Iris pigment epithelial cell (primary cell): ENCODE measurements around the gene TSPAN16.

Experiments used
- DNase-seq: peaks from one replicate; pipeline ENCODE4 v3.0.0-alpha.2; 2011; ENCODE audit warnings: low read depth

TSPAN16 gene

GRCh38 chr19:11268783-11269267 lies 27.1 kb upstream of the TSPAN16 start:
- DNase-seq, result peak; percentile 89

GRCh38 chr19:11269408-11269807 lies 26.6 kb upstream of the TSPAN16 start:
- DNase-seq, result peak; percentile 26

DNA sequence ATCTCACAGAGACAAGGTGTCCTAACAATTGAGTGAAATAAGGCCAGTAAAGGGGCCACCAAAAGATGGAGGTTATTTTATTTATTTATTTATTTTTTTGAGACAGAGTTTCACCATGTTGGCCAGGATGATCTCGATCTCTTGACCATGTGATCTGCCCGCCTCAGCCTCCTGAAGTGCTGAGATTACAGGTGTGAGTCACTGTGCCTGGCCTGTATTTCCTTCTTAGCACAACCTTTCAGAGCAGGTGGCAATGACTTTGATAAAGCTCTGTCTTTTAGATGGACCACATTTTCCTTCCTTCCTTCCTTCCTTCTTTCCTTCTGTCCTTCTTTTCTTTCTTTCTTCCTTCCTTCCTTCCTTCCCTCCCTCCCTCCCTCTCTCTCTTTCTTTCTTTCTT lies 22.7 kb upstream of the TSPAN16 start:
- DNase-seq, result no peak

GRCh38 chr19:11273989-11274388 lies 22.0 kb upstream of the TSPAN16 start:
- DNase-seq, result no peak

DNA sequence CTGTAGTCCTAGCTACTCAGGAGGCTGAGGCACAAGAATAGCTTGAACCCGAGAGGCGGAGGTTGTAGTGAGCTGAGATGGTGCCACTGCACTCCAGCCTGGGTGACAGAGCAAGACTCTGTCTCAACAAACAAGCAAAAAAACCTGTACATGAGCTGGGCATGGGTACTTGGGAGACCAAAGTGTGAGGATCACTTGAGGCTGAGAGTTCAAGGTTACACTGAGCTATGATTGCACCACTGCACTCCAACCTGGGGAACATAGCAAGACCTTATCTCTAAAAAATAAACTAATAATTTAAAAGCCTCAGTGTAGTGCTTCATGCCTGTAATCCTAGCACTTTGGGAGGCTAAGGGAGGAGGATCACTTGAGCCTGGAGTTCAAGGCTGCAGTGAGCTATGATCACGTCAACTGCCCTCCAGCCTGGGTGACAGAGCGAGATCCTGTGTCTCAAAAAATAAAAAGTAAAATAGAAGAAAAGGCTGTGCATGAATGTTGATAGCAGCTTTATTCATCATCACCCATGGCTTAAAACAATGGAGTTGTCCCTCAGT lies 21.4 kb upstream of the TSPAN16 start:
- no peak for DNase-seq

GRCh38 chr19:11278670-11279069 lies 17.3 kb upstream of the TSPAN16 start:
- no peak for DNase-seq

- no peak for DNase-seq
Observed at GRCh38 chr19:11279505-11280236, 16.3 kb upstream of the TSPAN16 start.

- DNase-seq, result no peak
Observed at GRCh38 chr19:11281356-11282049, 14.5 kb upstream of the TSPAN16 start.

- no peak for DNase-seq
Observed at GRCh38 chr19:11284515-11284914, 11.4 kb upstream of the TSPAN16 start.

GRCh38 chr19:11286312-11286974 lies 9.5 kb upstream of the TSPAN16 start:
- peak; percentile 23 for DNase-seq

DNA sequence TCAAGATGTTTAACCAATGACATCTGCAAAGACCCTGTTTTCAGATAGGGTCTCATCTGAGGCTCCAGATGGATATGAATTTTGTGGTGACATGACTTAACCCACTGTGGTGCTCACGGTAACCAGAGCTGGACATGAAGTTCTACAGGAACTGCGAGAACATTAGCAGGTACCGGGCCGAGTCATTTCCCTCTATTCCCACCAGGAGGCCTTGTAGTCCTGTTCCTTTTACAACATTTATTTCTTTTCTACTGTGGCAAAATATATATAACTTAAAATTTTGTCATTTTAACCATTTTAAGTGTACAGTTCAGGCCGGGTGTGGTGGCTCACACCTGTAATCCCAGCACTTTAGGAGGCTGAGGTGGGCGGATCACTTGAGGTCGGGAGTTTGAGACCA lies 7.6 kb upstream of the TSPAN16 start:
- DNase-seq, result peak; percentile 46

- no peak for DNase-seq
Observed at GRCh38 chr19:11290256-11290655, 5.7 kb upstream of the TSPAN16 start.

- DNase-seq, result no peak
Observed at GRCh38 chr19:11291415-11291814, 4.5 kb upstream of the TSPAN16 start.

GRCh38 chr19:11291991-11292390 lies 4.0 kb upstream of the TSPAN16 start:
- DNase-seq, result no peak

DNA sequence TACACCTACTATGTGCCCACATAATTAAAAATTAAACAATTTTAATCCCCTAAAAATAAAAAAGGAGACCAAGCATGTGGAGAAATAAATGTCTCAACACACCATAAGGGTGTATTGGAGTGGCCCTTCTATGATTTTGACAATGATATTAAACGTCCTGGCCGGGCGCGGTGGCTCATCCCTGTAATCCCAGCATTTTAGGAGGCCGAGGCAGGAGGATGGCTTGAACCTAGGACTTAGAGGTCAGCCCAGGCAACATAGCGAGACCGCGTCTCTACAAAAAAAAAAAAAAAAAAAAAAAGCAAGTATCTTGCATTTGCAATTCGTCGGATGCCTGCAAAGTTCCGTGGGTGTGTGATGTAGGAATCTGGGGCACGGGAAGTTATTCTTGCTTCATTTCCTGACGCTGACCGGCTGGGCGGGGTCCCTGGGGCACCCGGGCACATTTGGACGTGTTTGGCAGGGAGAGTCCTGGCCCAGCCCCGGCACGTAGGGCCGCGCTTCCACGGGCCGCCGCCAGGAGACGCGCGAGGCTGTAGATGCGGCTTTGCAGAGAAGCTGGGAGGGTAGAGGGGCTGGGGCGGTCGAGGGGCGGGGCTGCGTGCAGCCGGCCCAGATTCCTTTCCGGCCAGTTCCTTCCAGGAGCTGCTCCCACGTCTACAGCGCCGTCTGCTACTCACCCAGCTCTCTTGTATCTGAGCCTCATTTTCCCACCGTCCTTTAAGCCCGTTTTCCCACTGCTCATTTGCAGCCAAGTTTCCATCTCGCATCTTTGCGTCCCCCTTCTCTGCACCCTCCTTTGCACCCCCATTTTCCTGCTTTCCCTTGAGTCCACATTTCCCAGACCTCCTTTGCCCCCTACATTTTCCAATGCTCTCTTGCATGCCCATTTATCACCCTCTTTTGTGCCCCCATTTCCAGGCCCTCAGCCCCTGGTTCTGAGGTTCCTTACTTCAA lies 2.2 kb upstream of the TSPAN16 start:
- DNase-seq, result peak; percentile 86

DNA sequence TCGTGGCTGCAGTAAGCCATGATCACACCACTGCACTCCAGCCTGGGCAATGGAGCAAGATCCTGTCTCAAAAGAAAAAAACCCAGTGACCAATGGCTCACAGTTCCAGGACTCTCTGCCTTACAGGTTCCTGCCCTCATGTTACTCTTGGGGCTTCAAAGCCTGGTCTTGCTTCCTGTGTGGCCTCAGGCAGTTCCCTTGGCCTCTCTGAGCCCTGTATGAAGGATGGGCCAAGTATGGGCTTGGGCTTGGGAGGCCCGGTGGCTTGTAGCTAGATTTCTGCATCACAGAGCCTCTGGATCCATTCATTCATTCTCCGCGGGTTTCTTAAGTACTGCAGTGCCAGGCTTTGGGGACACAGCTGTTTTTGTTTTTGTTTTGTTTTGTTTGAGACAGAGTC lies 780 bp upstream of the TSPAN16 start:
- DNase-seq, result no peak

DNA sequence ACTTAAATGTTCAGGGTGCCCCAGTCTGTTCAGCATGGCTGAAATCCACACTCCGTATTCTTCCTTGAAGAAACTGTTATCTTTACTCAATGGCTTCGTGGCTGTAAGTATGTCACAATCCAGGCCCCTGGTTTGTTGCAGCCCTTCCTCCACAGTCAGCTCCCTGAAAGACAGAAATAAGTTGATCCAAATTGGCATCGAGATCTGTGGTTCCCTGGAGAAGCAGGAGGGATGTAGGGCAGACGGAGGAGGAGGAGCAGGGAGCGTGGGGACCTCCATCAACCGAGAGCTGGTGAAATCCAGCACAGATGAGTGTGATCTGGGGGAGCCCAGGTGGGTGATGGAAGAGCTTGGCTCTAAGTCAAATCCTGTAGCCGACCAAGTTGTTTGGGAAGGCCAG lies 304 bp downstream of the TSPAN16 start:
- DNase-seq, result peak; percentile 21

GRCh38 chr19:11299946-11300810 lies 4.2 kb downstream of the TSPAN16 start:
- no peak for DNase-seq

DNA sequence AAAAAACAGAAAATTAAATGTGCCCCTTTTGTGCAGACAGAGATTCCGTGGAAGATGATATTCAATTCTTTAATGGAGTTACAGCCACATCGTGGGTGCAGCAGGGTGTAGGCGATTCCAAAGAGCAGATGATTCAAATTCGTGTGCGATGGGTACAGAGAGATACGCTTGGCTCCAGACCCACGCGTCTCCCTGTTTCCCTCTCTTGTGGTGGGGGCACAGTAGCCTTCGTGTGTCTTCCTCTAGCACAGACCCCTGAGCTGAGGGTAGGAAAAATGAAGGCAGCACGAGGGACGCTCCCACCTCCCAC lies 4.8 kb downstream of the TSPAN16 start:
- DNase-seq, result no peak

GRCh38 chr19:11304936-11305335 lies 9.0 kb downstream of the TSPAN16 start:
- DNase-seq, result no peak

DNA sequence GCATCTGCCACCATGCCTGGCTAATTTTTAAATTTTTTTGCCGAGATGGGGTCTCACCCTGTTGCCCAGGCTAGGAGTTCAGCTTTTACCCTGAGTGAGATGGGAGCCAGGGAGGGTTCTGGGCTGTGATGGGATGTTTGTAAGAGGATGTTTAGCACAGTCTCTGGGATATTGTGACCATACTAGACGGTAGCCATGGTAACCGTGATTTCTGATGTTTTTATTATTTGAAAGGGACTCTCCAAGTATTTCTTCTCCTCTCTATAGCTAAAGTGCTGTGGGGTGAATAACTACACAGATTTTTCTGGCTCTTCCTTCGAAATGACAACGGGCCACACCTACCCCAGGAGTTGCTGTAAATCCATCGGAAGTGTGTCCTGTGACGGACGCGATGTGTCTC lies 10.4 kb downstream of the TSPAN16 start:
- no peak for DNase-seq
